Ovary (tissue), 3 donors: Measurements from ENCODE around the gene STIMATE.

Experiments
- POLR2A ChIP-seq: fragments of 450-650 bp; IDR thresholded peaks from one replicate; pipeline ENCODE4 v1.6.1; 2017; ENCODE audit warnings: antibody characterized with exemption, mild to moderate bottlenecking, moderate library complexity
- TF ChIP-seq, protein P1 (sequence below), 3 donors: fragments of 450-650 bp in 2 of 3; fragments of 200-600 bp in 1 of 3; IDR thresholded peaks; one replicate each; pipeline versions ENCODE4 v1.5.1 to v1.8.0; 2016 to 2022; ENCODE audit warnings: antibody characterized with exemption in 3 of 3, mild to moderate bottlenecking in 1 of 3
- donor health status: DM: no; HTN: no; CAD: no.

DNA sequence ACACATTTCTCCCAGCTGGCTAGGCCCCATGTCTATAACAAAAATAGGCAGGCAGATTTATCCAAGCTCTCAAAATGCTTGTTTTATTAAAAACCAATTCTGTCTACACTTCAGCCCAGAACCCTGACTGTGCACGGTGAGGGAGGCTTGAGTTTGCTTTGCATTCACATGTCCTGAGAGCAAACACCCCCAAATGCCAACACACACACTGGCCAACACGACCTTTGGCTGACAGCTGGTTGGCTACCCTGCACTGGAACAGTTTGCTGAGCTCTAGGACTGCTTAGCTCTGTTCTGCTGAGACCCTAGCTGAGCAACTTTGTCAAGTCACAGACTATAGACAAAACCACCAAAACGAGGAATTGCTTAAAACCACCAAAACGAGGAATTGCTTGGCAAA is 3.6 kb downstream of the STIMATE start:
- no peak for TF ChIP-seq POLR2A
- TF ChIP-seq, protein P1, sequence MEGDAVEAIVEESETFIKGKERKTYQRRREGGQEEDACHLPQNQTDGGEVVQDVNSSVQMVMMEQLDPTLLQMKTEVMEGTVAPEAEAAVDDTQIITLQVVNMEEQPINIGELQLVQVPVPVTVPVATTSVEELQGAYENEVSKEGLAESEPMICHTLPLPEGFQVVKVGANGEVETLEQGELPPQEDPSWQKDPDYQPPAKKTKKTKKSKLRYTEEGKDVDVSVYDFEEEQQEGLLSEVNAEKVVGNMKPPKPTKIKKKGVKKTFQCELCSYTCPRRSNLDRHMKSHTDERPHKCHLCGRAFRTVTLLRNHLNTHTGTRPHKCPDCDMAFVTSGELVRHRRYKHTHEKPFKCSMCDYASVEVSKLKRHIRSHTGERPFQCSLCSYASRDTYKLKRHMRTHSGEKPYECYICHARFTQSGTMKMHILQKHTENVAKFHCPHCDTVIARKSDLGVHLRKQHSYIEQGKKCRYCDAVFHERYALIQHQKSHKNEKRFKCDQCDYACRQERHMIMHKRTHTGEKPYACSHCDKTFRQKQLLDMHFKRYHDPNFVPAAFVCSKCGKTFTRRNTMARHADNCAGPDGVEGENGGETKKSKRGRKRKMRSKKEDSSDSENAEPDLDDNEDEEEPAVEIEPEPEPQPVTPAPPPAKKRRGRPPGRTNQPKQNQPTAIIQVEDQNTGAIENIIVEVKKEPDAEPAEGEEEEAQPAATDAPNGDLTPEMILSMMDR (IDR thresholded peaks at IDR 0.05), result no peak
